HG02981 (cell line): ENCODE measurements around the gene FBXO28.

Experiments
- ATAC-seq: cut with Tn5 transposase; IDR thresholded peaks from one replicate; pipeline ENCODE4 v1.9.1; 2021; ENCODE audit warnings: mild to moderate bottlenecking, moderate library complexity; ENCODE audit not compliant: unreplicated experiment

Gene FBXO28

DNA sequence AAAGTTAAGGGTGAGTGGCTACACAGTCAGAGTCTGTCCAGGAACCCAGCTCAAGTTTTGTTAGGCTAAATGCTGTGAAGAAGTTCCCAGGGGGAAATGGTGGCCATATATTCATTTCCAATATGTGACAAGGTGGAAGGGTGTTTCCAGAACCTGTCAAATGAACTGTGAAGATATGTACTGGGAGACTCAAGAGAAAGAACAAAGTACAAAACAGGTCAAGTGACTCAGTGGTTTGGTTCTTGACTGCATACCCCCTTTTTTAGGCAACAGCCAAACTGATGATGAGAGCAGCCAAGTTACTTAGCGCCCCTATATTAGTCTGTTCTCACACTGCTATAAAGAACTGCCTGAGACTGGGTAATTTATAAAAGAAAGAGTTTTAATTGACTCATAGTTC is 18.6 kb upstream of the FBXO28 start:
- no peak for ATAC-seq

DNA sequence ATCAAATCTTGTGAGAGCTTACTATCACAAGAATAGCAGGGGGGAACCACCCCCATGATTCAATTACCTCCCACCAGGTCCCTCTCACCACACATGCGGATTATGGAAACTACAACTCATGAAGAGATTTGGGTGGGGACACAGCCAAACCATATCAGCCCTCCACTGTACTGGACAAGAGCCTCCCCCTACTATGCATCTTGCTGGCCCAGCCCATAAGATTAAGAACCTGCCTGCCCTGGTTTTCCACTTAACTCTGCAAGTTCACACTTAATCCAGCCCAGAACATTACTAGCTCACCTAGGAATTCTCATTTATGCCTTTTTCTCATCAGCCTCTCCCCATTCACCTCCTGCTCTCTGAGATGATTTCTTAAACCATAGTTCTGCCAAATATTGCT is 18.0 kb upstream of the FBXO28 start:
- no peak for ATAC-seq

DNA sequence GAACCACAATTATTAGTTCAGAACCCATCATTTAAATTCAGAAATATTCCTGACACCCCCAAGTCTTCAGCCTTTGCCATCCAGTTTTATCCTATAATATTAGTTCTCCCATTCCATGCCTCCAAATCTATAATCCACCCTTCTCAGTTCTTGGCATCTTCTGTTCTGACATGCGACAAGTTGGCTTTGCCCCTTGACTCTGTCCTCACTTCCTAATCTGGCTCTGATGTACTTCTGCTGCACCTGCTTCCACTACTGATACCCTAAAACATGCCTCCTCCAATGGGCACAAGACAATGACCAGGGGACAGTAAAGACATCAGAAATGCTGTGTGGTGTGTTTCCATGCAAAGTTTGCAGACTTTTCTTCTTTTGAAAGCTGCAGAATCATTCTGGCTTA is 17.1 kb upstream of the FBXO28 start:
- no peak for ATAC-seq

DNA sequence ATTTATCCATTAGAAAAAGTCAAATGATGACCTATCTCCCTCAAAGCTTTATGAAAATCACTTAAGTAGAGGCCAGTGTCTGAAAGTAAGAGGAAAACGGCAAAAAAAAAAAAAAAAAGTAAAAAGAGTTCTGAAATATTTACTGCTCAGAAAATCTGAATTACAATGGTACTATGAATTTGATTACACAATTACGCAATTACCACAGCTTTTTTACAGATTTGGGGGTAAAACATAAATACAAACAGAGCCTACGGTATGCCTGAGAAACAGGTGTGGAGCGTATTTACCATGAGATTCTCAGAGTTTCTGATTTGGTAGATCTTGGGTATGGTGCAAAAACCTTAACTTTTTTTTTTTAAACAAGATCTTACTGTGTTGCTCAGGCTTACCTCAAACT is 15.9 kb upstream of the FBXO28 start:
- no peak for ATAC-seq

DNA sequence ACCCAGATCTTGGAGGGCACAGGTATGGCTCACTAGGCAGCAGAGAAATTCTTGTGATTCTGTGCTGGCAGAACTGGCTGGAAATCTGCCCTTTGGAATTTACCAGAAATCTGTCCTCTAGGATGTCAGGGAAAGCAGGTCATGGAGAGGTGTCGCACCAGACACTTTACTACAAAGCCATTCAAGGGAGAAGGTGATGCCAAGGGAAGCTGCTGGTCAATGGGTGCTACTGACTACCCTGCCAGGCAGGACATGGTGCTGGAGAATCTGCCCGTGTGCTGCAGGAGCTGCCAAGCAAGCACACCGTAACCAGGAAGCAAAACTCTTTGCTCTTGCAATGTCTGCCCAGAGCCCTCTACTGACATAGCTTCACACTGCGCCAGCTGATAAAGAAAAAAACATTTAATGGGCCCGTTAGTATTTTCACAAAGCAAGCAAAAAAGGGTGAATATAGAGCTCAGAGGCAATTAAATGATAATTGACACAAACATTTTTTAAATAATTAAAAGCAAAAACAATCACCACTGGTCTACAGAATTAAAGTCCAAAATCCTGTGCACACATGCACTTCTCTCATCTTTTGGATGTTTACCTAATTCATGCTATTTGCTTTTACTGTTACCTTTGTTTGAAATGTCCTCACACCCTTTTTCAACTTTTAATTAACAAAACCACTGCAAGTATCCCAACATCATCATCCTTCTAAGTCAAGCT is 7.2 kb upstream of the FBXO28 start:
- peak; percentile 81 for ATAC-seq

DNA sequence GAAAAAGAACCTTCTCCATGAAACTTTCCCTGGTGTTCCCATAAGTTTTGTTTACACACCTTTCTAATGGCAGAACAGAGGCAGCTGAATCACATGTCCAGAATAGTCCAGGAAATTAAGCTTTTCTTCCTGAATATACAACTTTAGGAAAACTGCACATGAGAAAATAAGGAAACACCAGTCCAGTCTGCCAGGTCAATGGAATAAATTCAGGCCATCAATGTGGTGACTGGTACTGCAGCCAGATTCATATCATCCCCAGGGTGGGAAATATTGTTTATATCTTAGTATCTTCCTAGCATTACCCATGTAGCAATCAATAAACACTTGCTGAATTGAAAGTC is 6.7 kb upstream of the FBXO28 start:
- no peak for ATAC-seq

DNA sequence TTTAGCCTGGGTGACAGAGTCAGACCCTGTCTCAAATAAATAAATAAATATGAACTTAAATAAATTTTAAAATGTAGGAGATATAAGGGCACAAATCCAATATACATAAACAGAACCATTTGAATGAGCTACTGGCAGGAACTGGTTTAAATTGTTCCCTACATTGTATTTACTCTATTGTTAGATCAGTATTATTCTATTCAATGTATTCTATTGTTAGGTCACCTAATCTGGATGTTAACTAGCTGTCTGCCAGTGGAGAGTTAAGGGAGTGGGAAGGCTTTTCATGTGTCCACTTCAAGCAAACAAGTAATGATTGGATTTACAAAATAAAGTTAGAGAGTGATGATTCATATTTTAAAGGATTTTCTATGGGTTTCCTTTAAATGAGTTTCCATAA is 4.9 kb upstream of the FBXO28 start:
- no peak for ATAC-seq

DNA sequence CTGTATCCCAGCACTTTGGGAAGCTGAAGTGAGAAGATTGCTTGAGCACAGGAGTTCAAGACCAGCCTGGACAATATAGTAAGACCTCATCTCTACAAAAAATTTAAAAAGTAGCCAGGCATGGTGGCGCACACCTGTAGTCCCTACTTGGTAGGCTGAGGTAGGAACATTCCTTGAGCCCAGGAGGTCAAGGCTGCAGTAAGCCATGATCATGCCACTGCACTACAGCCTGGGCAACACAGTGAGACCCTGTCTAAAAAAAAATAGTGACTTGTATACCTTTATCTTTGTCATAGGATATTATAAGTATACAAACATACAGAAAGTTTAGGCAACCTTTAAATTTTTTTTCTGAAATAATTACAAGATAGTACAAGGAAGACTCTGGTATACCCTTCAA is 3.9 kb upstream of the FBXO28 start:
- no peak for ATAC-seq

DNA sequence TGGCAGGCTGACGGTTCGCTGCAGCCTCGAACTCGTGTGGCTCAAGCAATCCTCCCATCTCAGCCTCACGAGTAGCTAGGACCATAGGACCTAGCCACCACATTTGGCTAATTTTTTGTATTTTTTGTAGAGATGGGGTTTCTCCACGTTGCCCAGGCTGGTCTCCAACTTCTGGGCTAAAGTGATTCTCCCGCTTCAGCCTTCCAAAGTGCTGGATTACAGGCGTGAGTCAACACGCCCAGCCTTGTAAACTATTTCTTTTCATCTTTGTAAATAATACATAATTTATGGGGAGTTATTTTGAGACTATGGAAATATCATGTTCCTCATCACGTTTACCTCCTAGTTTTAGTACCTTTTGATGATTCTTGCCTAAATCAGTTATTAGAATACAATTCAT is 906 bp upstream of the FBXO28 start:
- no peak for ATAC-seq

DNA sequence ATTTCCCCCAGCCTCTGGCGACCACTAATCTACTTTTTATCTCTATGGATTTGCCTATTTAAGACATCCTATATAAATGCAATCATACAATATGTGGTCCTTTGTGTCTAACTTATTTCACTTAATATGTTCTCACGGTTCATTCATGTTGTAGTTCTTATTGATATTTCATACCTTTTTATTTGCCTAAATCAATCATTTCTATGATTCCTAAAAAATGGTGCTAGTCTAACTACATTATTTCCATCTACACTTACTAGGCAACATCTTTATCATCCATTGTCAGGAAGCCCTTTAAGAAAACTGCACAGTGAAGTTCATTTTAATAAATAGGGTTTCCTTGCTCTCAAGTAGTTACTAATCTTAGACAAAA is 380 bp upstream of the FBXO28 start:
- ATAC-seq = peak; percentile 19

DNA sequence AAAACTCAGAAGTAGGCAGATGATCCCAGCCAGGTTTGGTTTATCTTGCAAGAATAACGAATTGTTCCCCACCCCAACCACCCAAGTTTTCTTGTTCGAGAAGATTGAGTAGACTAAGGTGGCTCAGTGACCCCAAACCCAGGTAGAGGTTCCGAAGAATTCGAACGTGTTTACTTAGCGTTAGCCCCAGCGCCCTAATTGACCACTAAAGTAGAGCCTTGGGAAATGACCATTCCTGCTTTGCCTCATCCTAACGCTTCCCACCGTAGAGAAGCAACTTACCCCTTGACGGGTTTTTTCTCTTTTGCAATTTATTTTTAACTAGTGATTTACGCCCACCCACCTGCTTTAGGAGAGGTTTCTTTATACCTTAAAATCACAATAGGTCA is 870 bp downstream of the FBXO28 start:
- no peak for ATAC-seq

DNA sequence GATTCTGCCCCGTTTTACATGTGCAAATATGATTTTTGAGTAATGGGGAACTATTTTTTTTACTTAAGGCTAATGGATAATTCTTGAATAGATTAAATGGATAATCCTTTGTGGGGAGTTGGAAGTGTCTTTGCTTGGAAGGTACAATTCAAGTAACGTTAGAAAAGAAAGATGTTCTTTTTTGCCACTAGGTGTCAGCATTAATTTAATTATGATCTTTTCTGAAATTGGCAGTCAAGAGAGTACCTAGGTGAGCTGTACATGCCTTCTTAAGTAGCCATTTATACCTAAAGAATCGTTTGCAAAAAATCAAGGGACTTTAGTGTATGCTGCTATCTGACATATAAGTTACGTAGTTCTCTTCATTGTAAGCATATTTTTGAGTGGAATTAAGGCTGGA is 2.2 kb downstream of the FBXO28 start:
- peak; percentile 33 for ATAC-seq

DNA sequence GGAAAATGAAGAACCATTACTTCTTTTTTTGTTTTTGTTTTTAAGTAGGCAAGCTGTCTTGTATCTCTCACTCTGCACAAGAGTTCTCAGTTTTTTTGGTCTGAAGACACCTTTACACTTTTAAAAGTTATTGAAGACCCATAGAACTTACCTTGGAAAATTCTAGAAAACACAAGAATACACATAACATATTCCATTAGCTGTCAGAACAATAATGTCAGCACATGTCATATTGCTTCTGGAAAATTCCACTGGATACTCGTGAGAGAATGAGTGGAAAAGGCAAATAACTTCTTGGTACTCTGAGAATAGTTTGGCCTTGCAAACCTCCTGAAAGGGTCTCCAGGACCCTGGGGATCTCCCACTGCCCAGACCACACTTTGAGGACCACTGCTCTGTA is 4.8 kb downstream of the FBXO28 start:
- ATAC-seq = no peak

DNA sequence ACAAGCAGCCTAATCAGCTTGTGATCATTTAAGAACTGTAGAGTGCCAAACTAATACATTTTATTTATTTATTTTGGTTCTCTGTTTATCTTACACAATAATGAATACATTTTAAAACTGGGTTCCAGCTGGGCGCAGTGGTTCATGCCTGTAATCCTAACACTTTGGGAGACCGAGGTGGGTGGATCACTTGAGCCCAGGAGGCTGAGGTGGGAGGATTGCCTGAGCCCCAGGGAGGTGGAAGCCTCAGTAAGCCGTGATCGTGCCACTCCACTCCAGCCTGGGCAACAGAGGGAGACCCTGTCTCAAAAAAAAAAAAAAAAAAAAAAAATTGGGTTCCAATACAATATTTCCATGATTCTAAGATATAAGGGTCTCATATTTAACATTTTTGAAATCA is 9.2 kb downstream of the FBXO28 start:
- no peak for ATAC-seq

DNA sequence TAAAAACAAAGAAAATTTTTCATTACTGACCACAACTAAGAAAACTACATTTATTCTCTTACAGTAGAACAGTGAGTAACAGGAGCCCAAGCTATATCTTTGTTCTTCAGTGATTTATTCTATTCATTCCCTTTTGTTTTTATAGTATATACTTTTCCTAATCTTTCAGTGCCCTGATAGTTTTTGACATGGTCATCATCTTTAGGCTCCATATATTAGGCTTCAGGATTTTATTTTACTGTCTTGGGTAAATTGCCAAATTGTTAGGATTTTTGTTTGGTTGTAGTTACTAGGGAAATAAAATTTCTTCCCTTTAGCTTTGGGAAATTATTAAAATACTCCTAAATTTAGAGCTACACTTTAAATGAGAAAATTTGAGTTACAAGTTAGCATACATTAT is 10.3 kb downstream of the FBXO28 start:
- ATAC-seq = no peak

DNA sequence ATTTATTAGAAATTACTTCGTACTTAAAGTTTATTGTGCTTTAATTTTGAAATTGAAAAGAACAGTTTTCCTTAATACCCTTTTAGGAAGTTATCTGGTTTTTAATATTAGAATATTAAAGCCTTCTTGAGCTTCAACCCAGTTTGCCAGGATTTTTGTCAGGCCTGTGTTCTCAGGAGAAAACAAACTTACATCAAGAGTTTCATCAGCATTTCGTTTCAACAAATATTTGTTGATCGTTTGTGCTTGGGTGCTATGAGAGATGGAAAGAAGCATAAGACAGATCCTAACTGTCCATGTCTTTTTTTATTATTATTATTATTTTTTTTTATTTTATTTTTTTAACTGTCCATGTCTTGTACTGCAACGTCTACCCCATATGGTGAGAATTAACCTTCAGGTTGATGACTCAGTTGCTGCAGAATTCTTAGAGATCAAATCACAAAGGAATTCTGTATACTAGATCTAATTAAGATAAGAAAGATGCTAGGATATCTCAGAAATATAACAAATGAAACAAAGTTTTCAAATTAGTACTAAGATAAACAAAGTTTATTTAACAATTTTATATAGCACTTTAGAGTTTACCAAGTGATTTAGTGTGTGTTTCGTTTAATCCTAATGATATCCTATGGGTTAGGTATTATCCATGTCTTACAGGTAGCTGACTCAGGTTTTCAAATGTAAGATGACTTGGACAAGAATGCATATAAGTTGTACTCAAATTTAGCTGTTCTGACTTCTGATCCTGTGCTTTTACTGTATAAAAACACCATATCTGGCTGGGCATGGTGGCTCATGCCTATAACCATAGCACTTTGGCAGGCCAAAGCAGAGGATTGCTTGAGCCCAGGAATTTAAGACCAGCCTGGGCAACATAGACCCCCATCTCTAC is 14.3 kb downstream of the FBXO28 start:
- ATAC-seq = no peak

DNA sequence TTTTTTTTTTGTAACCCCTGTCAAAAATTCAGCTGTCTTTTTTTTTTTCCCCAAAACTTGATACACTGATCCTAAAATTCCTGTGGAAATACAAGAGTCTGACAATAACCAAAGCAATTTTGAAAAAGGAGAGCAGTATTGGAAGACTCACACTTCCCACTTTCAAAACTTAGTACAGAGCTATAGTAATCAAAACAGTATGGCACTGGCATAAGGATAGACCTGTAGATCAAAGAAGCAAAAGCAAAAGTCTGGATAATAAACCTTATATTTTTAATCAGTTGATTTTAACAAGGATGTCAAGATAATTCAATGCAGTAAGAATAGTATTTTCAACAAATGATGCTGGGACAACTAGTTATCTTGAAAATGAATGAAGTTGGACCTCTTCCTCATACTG is 17.3 kb downstream of the FBXO28 start:
- ATAC-seq = no peak

DNA sequence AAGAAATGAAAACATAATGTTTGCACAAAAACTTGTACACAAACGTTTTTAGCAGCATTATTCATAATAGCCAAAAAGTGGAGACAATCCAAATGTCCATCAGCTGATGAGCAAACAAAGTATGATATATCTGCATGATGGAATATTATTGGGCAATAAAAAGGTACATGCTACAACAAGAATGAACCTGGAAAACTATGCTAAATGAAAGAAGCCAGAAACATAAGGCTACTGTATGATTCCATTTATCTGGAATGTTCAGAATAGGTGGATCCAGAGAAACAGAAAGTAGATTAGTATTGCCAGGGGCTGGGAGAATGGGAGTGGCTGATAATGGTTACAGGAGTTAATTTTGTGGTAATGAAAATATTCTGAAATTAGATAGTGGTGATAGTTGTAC is 19.0 kb downstream of the FBXO28 start:
- ATAC-seq = no peak

DNA sequence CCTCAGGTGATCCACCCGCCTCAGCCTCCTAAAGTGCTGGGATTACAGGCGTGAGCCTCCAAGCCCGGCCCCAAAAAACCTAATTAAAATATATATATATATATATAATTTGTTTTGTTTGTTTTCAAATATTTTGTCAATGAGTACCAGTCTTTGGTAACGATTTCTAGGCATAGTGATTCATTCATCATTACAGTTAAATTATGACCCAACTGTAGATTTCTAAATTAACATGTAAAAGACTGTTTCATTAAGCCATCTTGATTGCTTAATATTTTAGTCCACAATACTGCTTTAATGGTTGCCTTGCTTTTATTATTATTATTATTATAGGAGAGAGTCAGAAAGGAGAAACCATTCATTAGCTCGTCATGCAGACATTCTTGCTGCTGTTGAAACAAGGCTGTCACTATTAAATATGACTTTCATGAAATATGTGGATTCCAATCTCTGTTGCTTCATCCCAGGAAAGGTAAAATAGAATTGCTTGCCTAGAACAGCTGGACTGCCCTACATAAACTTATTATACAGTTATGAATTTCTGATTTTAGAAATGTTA is 19.9 kb downstream of the FBXO28 start:
- no peak for ATAC-seq

DNA sequence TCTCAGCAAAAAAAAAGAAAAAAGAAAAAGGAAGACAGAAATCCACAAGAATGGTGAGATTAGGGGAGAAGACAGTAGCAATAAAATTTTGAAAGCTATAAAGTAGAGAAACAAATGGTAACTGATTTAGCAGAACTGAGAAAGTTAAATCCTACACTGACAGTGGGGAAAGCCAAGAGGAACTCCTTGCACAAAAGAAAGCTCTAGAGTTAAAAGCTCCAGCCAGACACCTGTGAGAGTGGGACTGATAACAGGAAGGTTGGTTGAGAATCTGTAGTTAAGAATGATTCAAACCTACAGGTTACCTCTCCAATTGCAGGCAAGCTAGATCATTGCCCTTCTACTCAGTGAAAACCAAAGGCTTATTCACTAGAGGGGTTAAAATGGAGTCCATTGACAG is 23.6 kb downstream of the FBXO28 start:
- no peak for ATAC-seq

DNA sequence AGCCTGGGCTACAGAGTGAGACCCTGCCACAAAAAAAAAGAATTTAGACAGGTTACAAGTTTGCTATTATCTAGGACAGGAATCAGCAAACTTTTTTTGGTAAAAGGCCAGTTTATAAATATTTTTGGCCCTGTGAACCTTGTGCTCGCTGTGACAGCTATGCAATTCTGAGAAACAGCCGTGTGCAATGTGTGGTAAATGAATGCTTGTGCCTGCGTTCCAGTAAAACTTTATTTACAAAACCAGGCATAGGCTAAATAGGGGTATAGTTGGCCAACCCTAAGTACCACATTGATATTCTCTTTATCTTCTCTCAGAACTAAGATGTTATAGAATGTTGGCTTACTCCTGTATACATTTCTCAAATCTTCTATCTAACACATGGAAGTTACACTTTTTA is 24.3 kb downstream of the FBXO28 start:
- ATAC-seq = no peak

DNA sequence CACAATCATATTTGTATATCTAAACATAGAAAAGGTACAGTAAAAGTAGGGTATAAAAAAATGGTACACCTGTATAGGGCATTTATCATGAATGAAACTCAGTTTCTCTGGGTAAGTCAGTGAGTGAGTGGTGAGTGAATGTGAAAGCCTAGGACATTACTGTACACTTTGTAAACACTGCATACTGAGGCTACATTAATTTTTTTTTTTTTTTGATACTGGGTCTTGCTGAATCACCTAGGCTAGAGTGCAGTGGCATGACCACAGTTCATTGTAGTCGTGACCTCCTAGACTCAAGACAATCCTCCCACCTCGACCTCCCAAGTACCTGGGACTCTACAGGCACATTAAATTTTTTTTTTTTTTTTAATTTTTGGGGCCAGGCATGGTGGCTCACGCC is 27.8 kb downstream of the FBXO28 start:
- ATAC-seq = no peak
